COLO829 (cell line): ENCODE data around the gene QPRT.
"Not testable (repeated sequence)": the region's sequence is repeated elsewhere in the genome, so short reads cannot be mapped to it uniquely, and the experiment has no call there.

Experiments used
- DNase-seq: peaks from one replicate; pipeline ENCODE4 v3.0.0; 2012; ENCODE audit warnings: low spot score

QPRT gene

GRCh38 chr16:29746518-29746917 is 67.5 kb downstream of the QPRT start:
- DNase-seq, result not testable (repeated sequence)
